Common myeloid progenitor, CD34-positive (primary cell): Measurements from ENCODE around the gene ALKBH1.
"Not testable (repeated sequence)": the region's sequence is repeated elsewhere in the genome, so short reads cannot be mapped to it uniquely, and the experiment has no call there.

Experiments
- CTCF ChIA-PET: fragments of 350-600 bp; sonication (Branson Sonifier 250); formaldehyde crosslinking; loops from one replicate; lab custom pipeline; 2021; ENCODE audit warnings: antibody characterized with exemption; lab: Charles Lee
- POLR2A ChIA-PET: fragments of 350-600 bp; sonication (Branson Sonifier 250); formaldehyde crosslinking; loops from one replicate; lab custom pipeline; 2021; ENCODE audit warnings: antibody characterized with exemption; lab: Charles Lee
- DNase-seq, 3 donors: peaks; one replicate each; pipeline versions ENCODE4 v3.0.0 to v3.0.0-alpha.2; 2013
- H3K27ac ChIP-seq, 2 experiments: 1 replicate in 1 of 2; 2 replicates in 1 of 2; pipeline ENCODE4 v1.7.0; 2013; ENCODE audit warnings: inconsistent platforms in 2 of 2, low read length in 2 of 2, mild to moderate bottlenecking in 2 of 2, low read depth in 1 of 2, moderate library complexity in 1 of 2; ENCODE audit not compliant: severe bottlenecking in 2 of 2, insufficient read depth in 1 of 2, poor library complexity in 1 of 2
- H3K27me3 ChIP-seq, 5 experiments: replicated peaks in 2 of 5; 1 replicate in 3 of 5; 2 replicates in 2 of 5; pipeline versions ENCODE4 v1.6.1 to v1.7.0; 2013; ENCODE audit warnings: low read length in 4 of 5, mild to moderate bottlenecking in 2 of 5, moderate library complexity in 2 of 5, inconsistent platforms in 1 of 5; ENCODE audit not compliant: insufficient read depth in 5 of 5, control insufficient read depth in 4 of 5
- H3K36me3 ChIP-seq, 4 experiments: 1 replicate in 2 of 4; 2 replicates in 2 of 4; pipeline versions ENCODE4 v1.6.1 to v1.7.0; 2013; ENCODE audit warnings: low read length in 3 of 4, control low read depth in 1 of 4, mild to moderate bottlenecking in 1 of 4; ENCODE audit not compliant: control insufficient read depth in 4 of 4, insufficient read depth in 4 of 4
- H3K4me1 ChIP-seq, 4 experiments: 1 replicate in 3 of 4; 2 replicates in 1 of 4; pipeline versions ENCODE4 v1.6.1 to v1.7.1; 2013; ENCODE audit warnings: low read length in 3 of 4, mild to moderate bottlenecking in 3 of 4, control low read depth in 1 of 4, inconsistent platforms in 1 of 4, moderate library complexity in 1 of 4; ENCODE audit not compliant: control insufficient read depth in 4 of 4, insufficient read depth in 4 of 4; ENCODE audit errors: control extremely low read depth in 1 of 4
- H3K4me3 ChIP-seq, 7 experiments: 1 replicate in 4 of 7; 2 replicates in 3 of 7; pipeline versions ENCODE4 v1.5.1 to v1.7.0; 2013; ENCODE audit warnings: mild to moderate bottlenecking in 7 of 7, low read length in 6 of 7, moderate library complexity in 6 of 7, inconsistent platforms in 2 of 7, low read depth in 2 of 7, control low read depth in 1 of 7; ENCODE audit not compliant: insufficient read depth in 4 of 7, control insufficient read depth in 1 of 7; ENCODE audit errors: extremely low read depth in 1 of 7
- H3K9me3 ChIP-seq, 5 experiments: 1 replicate in 4 of 5; 2 replicates in 1 of 5; pipeline versions ENCODE4 v1.6.1 to v1.7.1; 2013; ENCODE audit warnings: low read length in 4 of 5, mild to moderate bottlenecking in 2 of 5, inconsistent platforms in 1 of 5, low read depth in 1 of 5, moderate library complexity in 1 of 5; ENCODE audit not compliant: control insufficient read depth in 4 of 5, insufficient read depth in 2 of 5; ENCODE audit errors: control extremely low read depth in 1 of 5
- WGBS: methylation state at CpG from one replicate; pipeline ENCODE4 v1.1.5; 2013; ENCODE audit not compliant: insufficient coverage; 5-methylcytosine and 5-hydroxymethylcytosine counted together

Gene ALKBH1

GRCh38 chr14:77635466-77635865 lies 72.4 kb downstream of the ALKBH1 start:
- H3K27ac ChIP-seq, H3K27me3 ChIP-seq, H3K4me1 ChIP-seq, H3K9me3 ChIP-seq, H3K36me3 ChIP-seq, POLR2A ChIA-PET, DNase-seq, H3K4me3 ChIP-seq: not testable (repeated sequence)
- CTCF ChIA-PET: interaction anchor here (0.8 kb wide), 1 partner anchor 314 kb away, joined by 3 read pairs; the partner anchor contains the start of gene GSTZ1
- WGBS: 95% methylated on average over 3 of the region's 8 CpGs

DNA sequence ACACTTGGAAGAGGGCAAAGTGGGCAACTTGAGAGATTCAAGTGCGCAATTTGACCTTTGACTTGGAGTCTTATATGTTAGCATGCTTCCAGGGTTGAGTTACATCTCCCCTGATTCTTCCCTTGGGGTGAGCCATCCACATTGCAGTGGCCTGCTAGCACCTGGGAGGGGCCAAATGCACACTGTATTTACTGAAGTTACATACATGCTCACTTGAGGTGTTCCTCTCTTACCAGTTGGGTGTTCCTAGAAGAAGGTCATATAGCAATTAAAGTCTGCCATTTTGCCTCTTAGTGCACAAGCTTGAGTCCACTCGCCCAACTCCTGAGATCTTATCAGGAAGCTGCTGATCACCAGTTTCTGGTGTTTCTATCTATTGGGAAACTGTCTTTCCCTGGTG lies 77.7 kb downstream of the ALKBH1 start:
- Histone ChIP-seq H3K36me3 (no peaks in the 10 kb centered on the region), H3K27ac (no peak overlapping the region), H3K9me3 (peaks cover 0 to 9% (median 3%) of the 10 kb centered on the region in 5 experiments), H3K27me3 (no peaks in the 10 kb centered on the region), H3K4me3 (no peak overlapping the region), H3K4me1 (no peaks in the 10 kb centered on the region)
- DNase-seq: no peak
- ChIA-PET CTCF (interaction anchor here (1.6 kb wide), 1 partner anchor 12 kb away, joined by 7 read pairs; no protein-coding TSS in a partner anchor), POLR2A (no interaction called here)
- 100% methylated on average over 2 of the region's 2 CpGs for WGBS

GRCh38 chr14:77625360-77625759 lies 82.5 kb downstream of the ALKBH1 start:
- H3K27me3 ChIP-seq: no peaks in the 10 kb centered on the region
- ChIA-PET CTCF (interaction anchor here (1.5 kb wide), 1 partner anchor 8 kb away, joined by 4 read pairs; no protein-coding TSS in a partner anchor), POLR2A (no interaction called here)
- H3K4me3 ChIP-seq: no peak overlapping the region
- WGBS: no CpG with 5 or more reads among the region's 3 CpGs
- DNase-seq: no peak
- no peaks in the 10 kb centered on the region for H3K4me1 ChIP-seq
- peaks cover 0 to 3% (median 0%) of the 10 kb centered on the region in 5 experiments for H3K9me3 ChIP-seq
- H3K27ac ChIP-seq: no peak overlapping the region
- H3K36me3 ChIP-seq: no peaks in the 10 kb centered on the region

DNA sequence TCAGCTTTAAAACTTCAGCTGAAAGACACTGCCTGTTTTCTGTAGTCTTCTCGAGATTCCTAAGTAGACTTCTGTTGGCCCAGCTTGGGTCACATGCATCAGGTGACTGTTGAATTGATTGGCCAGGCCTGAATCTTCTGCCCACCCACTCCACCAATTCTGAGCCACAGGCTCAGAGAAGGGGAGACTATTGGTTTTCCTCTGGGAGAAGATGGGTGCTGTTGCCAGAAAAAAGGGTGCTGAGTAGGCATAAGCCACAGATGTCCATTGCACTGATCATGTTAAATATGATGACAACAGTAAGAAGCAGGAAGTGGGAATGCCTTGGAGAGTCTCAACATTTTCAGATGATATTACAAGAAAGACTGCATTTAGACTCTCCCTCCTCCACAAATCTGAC lies 84.6 kb downstream of the ALKBH1 start:
- ChIA-PET POLR2A (interaction anchor here (0.6 kb wide), 1 partner anchor 29 kb away, joined by 4 read pairs; no protein-coding TSS in a partner anchor), CTCF (no interaction called here)
- H3K27ac ChIP-seq: no peak overlapping the region
- H3K4me1 ChIP-seq: peaks cover 0 to 4% (median 0%) of the 10 kb centered on the region in 4 experiments
- H3K4me3 ChIP-seq: no peak overlapping the region
- H3K9me3 ChIP-seq: no peaks in the 10 kb centered on the region
- no peaks in the 10 kb centered on the region for H3K36me3 ChIP-seq
- H3K27me3 ChIP-seq: no peaks in the 10 kb centered on the region
- 100% methylated on average over 1 of the region's 1 CpG for WGBS
- no peak for DNase-seq
